ENCODE data around the gene TEAD1.

DNA sequence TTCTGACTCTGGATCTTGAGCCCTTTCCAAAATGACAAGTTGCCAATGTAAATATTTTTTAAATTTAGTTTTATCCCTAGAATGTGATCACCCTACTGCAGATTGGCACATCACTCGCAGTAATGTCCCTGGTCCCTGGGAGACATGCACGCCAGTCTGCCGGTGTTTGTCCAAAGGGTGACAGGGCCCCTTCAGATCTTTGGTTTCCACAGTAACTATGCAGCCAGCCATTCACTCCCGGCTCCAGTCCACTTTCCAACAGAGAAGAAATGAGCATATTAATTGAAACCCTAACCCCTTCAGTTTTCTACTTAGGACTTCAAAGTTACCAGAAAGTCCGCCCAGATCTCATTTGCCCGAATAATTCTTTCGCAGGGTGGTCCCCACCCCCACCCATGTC, 309.1 kb downstream of the TEAD1 start:
- TF ChIP-seq, protein P1, sequence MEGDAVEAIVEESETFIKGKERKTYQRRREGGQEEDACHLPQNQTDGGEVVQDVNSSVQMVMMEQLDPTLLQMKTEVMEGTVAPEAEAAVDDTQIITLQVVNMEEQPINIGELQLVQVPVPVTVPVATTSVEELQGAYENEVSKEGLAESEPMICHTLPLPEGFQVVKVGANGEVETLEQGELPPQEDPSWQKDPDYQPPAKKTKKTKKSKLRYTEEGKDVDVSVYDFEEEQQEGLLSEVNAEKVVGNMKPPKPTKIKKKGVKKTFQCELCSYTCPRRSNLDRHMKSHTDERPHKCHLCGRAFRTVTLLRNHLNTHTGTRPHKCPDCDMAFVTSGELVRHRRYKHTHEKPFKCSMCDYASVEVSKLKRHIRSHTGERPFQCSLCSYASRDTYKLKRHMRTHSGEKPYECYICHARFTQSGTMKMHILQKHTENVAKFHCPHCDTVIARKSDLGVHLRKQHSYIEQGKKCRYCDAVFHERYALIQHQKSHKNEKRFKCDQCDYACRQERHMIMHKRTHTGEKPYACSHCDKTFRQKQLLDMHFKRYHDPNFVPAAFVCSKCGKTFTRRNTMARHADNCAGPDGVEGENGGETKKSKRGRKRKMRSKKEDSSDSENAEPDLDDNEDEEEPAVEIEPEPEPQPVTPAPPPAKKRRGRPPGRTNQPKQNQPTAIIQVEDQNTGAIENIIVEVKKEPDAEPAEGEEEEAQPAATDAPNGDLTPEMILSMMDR (IDR thresholded peaks at IDR 0.05), result no peak
- TF ChIP-seq POLR2A (IDR thresholded peaks at IDR 0.05), result no peak
- no peak for TF ChIP-seq POLR2AphosphoS5 (IDR thresholded peaks at IDR 0.05)
